Measurements from ENCODE around the gene LRRC2.

DNA sequence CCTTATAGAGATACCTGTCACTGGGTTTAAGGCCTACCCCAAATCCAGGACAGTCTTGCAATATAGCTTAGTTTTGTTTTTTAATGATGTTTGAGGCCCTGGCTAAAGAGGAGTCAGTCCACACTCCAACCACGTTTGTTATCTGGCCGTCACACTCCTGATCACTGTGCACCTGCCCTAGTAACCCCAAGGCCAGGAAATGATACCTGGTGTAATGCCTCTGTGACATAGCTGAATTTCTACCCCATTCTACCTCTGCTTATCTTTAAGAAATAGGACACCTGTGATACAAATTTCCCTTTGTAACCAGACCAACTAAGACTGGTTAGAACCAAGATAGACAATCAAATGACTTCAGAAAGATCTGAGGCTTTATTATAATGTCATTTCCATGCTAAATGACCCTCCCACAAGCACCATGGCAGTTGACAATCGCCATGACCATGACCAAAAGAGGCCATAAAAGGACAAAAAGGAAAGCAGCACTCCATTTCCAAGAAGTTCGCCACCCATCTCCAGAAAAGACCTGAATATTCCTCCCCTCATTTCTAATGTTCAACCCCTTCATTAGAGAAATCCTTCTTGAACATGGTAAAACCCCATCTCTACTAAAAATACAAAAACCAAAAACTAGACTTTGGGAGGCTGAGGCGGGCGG, 73.1 kb downstream of the LRRC2 start:
- TF ChIP-seq, protein P1, sequence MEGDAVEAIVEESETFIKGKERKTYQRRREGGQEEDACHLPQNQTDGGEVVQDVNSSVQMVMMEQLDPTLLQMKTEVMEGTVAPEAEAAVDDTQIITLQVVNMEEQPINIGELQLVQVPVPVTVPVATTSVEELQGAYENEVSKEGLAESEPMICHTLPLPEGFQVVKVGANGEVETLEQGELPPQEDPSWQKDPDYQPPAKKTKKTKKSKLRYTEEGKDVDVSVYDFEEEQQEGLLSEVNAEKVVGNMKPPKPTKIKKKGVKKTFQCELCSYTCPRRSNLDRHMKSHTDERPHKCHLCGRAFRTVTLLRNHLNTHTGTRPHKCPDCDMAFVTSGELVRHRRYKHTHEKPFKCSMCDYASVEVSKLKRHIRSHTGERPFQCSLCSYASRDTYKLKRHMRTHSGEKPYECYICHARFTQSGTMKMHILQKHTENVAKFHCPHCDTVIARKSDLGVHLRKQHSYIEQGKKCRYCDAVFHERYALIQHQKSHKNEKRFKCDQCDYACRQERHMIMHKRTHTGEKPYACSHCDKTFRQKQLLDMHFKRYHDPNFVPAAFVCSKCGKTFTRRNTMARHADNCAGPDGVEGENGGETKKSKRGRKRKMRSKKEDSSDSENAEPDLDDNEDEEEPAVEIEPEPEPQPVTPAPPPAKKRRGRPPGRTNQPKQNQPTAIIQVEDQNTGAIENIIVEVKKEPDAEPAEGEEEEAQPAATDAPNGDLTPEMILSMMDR (conservative IDR thresholded peaks at IDR 0.05; ENCODE audit: low read length), result no peak
- no peak for TF ChIP-seq EZH2phosphoT487 (IDR thresholded peaks at IDR 0.05; ENCODE audit: borderline replicate concordance)
